ENCODE data around the gene PRSS23.

PRSS23 gene

DNA sequence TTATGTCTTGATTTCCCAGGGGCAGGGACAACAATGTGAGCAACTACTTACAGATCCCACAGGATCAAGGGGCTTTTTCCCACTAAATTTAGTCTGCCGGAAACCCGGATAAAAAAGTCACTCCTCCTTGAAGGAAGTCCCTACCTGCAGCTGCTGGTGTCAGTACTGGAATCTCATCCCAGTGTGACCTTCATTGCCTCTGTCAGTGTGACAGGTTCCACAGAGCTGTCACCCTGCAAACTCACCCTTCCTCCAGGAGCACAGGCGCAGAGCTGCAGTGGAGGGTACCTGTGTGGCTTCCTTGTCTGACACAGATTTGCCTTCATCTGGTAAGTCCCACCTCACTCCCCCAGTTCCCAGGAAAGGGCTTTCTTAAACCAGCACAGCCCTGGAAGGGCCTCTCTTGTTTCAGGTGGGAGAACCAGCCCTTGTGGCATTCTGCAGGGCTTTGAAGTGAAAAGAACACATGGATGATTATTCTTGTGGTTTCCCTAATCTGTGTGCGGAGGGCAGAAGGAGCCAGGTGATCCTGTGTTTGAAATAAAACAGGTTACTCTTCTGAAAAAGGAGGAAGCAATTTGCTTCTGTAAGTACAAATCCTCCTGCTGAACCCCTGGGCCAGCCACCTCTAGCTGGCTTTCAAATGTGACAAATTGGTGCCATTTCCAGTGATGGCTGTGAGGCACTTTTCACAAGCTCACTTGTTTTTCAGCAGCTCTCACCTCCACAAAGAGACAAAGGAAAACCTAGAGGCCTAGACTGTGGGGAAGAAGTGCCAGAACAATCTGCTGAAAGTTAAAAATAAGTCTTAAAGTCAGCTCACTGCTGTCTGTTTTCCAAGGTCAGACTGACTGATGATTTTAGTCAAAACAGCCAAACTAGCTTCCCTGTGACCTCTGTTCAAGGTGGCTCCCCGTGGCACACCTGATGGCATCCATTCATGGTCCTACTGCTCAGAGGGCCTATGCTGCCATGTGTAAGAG, 9.2 kb upstream of the PRSS23 start:
- no peak for DNase-seq

DNA sequence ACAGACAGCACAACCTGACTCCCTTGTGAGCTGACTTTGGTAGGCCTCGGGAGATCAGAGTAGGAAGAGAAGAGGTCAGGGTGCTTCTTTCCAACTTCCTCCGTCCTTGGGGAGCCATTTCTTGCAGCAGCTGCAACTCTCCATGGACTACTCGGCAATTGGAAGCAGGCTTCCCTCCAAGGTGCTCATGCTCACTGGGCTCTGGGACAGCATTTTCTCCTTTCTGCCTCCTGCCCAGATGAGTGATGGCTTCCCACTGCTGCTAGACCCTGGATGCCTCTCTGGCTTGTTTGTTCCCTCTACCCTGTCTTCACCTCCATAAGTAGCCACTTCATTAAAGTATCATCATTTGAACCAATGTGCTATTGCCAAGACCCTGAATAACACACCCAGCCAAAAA, 8.2 kb upstream of the PRSS23 start:
- no peak for DNase-seq

DNA sequence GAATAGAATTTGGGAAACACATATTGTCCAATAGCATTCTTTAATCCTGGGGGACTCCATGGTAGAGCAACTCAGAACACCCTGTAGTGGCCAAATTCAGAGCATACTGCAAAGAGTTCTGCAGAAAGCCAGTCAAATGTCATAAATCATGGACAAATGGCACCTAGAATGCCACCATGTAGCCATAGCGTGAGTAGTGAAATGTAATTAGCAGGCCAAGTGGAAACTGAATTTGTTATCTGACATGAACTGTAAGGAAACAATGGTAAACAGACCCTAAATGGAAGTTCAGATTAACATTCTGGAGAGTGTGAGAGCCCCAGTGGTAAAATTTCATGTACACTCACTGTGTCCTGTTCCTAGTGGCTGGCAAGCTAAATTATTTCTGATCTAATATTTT, 7.0 kb upstream of the PRSS23 start:
- no peak for DNase-seq

DNA sequence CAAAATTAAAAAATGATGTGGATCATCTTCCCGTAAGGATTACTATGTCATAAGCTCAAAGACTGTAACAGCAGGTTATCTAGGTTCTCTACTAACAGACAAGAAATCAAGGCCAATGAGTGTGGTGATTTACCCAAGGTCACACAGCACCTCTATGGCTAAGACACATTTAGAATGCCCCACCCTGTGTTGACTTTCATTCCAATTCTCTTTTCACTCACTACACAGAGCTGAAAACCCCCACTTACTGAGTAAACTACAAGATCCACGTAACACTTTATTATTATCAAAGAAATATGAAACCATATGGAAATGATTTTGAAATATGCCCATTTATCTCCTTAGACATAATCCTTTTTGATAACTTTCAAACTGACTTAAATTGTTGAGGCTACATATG, 4.8 kb upstream of the PRSS23 start:
- DNase-seq, result no peak

DNA sequence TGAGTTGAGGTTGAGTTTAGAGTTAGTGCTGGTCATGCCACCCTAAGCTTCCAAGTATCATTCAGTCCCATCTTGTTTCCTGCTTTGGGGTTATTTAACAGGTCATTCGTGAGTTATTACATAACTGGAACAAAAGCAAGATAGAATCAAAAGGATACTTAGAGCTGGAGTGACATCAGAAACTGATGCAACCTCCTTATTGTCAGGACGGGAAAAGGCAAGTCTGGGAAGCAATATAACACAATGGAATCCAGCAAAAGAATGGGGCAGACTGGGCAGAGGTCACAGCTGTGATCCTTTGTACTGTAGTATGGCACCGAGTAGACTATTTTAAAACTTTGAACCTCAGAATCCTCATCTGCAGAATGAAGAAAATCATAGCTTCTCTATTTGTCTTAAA, 4.4 kb upstream of the PRSS23 start:
- no peak for DNase-seq

DNA sequence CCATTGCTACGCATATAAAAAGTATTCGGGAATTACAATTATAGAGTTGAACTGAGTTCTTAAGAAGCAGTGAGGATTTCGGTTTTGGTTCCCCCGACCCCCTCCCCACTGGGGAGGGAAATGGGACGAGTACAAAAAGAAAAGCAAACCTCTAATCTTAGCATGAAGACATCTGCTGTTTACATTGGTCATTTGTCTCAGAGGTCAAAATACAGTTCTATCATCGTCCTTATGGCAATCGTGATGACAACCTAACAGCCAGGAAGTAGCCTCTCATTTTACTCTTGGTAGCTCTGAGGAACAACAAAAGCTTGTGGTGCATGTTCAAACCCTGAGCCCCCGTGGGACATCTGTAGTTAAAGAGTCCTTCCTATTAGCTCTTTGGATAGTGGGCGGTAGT, 3.2 kb upstream of the PRSS23 start:
- no peak for DNase-seq

DNA sequence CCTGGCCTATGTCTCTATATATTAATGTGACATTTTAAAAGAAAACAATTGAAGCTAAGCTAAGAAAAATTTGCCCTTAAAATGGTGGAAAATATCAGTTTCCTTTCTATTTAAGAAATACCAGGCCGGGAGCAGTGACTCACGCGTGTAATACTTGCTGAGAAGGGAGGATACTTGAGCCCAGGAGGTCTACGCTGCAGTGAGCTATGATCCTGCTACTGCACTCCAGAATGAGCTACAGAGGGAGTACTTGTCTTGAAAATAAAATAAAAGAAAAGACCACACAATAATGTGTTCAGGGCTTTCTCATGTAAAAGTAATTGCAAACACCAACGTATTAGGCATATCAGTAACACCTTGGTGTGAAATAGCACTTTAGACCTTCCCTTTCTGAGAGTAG, 1.4 kb upstream of the PRSS23 start:
- no peak for DNase-seq

DNA sequence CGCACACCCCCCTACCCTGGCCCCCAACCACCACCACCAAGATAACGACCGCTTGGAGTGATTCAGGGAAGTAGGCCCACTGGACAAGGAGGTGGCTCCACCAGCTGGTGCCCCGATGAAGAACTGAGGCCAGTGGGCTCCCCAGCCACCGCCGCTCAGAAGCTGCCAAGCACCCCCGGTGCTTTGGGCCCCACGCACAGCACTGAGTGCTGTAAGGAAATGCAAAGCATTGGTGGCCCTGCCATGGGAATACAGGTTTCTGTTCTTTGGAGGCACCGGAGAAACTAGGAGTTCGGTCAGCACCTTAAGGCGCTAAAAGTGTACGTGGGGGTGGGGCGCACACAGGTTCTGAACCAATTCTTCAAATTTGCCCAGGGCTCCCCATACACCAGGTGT, 664 bp upstream of the PRSS23 start:
- DNase-seq, result no peak

DNA sequence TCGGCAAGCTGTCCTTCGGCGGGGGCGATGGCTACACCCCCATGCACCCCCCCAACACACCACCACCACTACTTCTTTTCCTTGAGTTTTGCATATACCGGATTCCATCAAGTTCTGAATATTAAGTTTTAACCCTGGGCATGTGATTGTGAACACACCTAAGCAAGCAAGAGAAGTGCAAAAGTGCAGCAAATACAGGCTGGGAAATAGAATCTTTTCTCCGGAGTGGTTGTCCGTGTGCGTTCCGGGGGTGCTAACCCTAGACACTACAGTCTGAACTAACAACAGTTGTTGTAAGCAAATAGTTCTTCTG, 574 bp downstream of the PRSS23 start:
- DNase-seq, result no peak

DNA sequence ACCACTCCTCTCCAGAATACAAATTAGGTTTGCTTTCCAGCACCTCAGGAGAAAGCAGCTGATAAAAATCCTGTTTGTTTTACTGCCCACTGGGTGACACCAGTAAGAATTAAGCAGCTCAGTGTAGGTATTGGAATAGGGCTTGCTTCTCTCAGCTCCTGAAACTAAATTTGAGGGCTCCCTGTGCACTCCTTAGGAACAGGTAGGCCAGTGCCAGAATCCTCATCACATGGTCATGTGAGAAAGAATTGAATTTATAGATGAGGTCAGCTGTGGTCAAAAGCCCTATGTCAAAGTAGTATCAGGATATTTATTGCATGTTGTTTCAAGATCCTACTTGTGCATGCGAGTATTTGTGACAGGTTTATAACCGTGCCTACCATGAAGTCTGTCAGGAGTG, 1.0 kb downstream of the PRSS23 start:
- no peak for DNase-seq

DNA sequence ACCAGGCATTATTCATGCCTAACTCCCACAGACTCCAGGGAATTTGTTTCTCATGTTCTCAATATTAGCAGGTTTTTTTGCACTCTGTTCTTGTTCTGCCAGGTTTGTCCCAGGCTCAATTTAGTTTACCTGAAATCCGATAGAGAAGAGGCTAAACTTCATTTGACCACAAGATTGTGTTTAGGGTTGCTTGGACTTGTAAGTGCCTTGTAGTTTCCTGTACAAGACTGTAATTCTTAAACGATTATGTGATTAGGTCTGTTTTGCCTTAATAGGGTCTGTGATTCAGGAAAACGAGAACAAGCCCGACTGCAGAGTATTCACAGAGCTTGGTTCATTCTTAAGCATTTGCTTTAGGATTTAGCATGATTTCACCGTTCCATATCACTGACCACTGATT, 1.8 kb downstream of the PRSS23 start:
- DNase-seq, result no peak

DNA sequence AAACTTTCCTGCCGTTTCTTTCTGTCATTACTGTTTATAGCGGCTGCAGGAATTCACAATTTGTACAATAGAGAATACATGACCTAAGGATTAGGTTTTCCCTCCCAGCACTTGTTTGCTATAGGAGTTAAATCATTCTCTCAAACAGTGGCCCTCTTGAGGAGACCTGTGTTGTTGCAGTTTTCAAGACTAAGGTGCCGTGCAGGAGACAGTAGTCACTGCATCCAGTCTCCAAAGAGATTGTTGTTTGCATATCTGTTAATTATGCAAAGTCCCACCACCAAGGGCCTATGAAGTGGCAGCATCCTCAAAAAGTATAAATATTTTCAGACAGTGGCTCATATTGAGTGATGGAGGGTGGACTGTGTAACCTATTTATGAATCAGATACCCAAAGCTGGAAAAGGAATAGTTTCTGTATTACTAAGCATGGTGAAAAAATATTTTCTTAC, 2.3 kb downstream of the PRSS23 start:
- no peak for DNase-seq

DNA sequence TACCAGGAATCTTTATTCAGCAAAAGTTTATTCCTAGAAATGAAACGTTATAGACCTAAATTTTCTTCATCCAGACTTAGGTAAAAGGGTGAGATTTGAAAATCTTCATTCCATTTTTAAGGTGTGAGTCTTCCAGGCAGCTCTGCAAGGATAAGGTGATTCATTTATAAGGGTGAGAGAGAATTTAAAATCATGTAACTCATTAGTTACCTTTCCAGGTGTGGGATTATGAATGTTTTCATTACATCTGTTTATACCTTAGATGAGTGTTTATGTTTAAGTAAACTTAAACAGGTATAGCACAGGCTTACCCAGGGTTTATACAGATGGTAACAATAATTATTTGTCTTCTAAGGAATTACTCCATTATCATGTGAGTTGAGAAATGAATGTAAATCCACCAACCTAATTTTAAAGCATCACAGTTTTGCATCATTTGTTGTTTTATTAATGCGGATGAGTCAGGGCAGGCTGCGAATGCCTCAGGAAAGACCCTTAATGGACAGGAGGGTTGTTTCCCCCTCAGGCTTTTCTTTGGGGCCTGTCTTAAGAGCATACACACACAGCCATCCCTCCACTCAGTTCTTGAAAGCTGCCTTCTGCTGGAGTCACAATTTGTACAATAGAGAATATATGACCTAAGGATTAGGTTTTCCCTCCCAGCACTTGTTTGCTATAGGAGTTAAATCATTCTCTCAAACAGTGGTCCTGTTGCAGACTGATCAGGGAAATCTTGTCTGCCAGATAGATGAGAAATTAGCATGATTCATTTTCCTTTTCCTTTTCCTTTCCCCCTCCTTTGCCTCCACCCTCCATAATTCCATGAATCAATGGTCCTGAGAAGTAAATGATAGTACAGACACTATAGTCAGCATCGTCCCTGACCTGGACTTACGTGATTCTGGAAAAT, 3.0 kb downstream of the PRSS23 start:
- DNase-seq, result no peak

DNA sequence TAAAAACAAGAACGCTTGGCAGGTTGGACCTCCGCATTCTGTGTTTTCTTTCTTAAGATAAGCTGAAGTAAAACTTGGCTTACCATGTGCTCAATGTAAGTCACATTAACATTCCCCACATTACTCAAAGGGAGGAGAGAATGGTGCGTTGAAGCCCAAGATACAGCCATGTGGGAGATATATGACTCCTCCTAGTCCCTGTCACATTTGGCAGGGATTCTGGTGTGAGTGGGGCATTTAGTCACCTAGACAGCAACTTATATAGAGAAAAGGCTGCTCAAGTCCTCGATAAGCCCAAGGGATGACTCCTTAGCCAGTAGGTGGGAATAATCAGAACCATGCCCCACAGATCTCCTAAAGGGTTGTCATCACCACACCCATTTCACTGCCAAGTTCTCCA, 4.6 kb downstream of the PRSS23 start:
- DNase-seq, result no peak

DNA sequence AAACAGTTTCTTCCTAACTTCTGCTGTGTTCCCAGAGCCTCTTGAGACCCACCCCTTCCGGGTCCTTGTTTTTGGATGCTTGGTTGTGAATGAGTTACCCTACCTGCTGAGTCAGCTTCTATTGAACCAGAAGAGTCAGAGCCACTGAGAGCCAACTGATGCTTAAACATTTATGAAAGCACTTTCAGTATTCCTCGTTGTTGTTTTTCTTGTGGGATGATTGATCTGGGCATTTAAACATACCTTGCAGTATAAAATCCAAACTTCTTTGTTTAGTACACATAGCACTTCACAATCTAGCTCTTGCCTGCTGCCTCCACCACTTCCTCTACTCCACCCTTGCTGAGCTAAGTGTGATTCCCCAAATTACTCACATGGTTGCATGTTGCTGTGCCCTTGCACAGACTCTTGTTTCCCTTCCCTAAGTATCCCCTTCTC, 5.5 kb downstream of the PRSS23 start:
- DNase-seq, result no peak

DNA sequence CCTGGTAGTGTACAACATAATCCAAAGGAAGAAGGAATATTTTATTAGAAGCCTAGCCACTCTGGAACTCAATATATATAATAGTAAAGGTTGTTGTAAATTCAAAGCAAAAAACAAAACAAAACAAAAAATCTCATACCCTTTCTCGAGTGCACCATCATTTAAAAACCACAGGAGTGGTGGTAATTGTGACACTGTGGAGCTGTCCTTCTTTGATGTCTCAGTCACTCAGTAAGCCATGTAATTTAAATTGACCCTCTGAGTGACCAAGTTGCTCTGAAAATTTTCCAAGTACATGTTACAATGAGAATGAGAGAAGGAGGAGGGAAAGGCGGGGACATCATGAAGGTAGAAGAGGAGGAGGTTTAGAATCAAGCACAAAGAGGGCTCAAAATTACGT, 6.6 kb downstream of the PRSS23 start:
- DNase-seq, result no peak

DNA sequence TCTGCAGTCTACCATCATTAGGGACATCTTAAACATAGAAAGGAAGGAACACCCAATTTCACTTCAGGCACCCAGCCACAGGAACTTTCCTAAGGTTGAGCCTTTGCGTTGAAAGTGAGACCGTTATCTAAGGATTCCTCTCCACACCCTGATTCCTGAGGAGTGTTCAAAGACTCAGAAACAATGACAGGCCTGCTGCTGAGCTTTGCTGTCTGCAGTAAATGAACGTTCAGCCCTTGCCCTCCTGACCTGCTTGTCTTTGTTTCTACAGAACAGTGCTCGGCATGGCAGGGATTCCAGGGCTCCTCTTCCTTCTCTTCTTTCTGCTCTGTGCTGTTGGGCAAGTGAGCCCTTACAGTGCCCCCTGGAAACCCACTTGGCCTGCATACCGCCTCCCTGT, 7.0 kb downstream of the PRSS23 start:
- DNase-seq, result no peak

DNA sequence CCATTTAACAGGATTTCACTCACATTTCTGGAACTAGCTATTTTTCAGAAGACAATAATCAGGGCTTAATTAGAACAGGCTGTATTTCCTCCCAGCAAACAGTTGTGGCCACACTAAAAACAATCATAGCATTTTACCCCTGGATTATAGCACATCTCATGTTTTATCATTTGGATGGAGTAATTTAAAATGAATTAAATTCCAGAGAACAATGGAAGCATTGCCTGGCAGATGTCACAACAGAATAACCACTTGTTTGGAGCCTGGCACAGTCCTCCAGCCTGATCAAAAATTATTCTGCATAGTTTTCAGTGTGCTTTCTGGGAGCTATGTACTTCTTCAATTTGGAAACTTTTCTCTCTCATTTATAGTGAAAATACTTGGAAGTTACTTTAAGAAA, 9.2 kb downstream of the PRSS23 start:
- no peak for DNase-seq

DNA sequence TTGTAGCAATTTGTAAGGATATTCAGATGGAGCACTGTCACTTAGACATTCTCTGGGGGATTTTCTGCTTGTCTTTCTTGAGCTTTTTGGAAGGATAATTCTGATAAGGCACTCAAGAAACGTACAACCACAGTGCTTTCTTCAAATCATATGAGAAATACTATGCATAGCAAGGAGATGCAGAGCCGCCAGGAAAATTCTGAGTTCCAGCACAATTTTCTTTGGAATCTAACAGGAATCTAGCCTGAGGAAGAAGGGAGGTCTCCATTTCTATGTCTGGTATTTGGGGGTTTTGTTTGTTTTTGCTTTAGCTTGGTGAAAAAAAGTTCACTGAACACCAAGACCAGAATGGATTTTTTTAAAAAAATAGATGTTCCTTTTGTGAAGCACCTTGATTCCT, 9.9 kb downstream of the PRSS23 start:
- no peak for DNase-seq

DNA sequence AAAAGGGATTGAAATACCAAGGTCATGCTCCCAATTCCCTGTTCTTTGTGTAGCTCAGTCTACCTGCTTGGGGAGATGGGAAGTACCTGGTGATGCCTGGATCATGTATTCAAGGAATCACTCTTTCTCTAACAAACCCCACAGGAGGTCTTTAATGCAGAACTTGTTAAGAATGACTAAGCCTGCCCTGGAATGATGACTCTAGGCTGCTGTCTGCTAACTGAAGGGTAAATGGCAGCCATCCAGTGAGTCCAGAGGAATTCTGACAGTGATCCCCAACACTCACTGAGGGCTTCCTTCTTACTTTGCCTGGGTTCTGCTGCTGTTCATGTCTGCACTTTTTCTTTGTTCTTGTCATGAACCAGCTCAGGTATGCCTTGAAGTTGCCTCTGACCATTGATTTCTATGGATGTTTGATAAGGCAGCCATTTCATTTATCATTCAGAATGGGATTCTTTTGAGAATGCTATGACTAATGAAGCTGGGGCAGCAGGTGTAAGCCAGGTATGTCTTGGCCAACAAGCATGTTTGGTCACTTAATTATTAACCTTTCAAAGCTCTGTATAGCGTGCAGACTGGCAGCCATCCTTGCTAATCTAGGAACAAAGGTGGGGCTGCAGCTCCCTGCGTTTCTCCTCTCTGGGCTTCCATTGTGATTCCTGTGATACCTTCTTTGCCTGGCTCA, 11.4 kb downstream of the PRSS23 start:
- no peak for DNase-seq

DNA sequence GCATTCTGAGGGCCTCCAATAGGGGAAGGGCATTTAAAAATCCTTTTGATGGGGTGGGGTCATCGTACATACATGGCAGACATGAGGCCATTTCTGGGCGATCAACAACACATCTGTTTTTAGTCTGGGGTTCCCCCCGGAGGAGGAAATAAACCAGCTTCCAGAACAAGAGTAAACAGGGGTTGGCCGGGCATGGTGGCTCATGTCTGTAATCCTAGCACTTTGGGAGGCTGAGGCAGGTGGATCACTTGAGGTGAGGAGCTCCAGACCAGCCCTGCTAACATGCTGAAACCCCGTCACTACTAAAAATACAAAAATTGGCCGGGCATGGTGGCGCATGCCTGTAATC, 12.0 kb downstream of the PRSS23 start:
- no peak for DNase-seq

DNA sequence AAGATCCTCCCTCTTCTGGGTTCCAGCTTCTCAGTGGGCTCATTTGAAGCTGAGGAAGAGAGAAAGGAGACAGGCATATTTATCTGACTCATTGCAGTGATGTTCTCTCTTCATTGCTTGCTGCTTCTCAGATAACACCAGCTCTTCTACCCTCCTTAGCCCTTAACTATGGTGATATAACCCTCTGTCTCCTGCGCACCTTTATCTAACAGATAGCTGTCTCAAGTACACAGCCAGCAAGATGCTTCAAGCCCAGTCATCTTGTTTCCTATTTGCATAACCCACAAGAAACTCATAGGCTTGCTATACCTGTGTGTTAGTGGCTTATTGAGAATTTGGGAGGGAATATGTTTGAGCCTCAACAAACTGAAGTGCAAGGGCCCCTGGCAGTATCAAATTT, 12.6 kb downstream of the PRSS23 start:
- DNase-seq, result no peak

DNA sequence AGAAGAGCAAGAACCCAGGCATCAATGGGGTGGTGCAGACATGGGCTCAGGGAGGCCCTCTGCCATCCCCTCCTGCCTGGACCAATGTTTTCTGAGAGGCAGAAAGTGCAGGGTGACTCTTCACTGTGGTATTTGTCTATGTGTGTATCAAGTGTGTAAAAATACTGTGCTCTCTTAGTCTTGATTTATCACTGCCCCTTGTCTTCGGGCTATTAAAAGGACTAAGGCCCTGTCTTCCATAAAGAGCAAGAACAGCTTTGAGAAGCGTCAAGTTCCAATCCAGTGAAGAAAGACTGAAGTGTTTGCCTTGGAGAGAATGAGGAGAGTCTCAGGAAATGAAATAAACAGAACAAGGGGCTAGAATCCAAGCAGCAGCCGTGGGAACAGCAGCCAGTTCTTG, 14.4 kb downstream of the PRSS23 start:
- no peak for DNase-seq

DNA sequence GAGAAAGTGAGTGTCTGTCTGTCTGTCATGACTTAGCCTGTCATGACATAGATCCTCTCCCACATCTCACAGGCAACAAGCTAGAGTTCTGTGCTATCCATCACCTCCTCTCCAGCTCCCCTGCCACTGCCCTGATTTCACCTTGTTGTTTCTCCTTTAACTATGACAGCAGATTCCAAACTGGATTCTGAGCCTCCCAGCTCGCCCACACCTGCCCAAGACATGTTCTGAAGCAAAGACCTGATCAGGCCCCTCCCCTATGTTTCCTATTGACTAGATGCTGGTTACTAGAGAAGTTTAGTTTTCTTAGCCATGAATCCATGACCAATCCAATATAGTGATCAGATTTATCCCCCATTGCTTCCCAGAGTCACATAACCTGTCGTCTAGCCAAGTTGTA, 15.4 kb downstream of the PRSS23 start:
- DNase-seq, result no peak

All from NCI-H748 treated with DMSO at 0.1 percent for 48 hours (cell line).